GM12874 (cell line): ENCODE data around the gene SHROOM3.

ENCODE experiments used
- CTCF ChIP-seq: IDR thresholded peaks from 2 replicates; pipeline ENCODE4 v1.5.1; 2011; ENCODE audit warnings: low read depth, mild to moderate bottlenecking, control low read depth, low read length, moderate library complexity; ENCODE audit not compliant: insufficient read depth

SHROOM3 gene

DNA sequence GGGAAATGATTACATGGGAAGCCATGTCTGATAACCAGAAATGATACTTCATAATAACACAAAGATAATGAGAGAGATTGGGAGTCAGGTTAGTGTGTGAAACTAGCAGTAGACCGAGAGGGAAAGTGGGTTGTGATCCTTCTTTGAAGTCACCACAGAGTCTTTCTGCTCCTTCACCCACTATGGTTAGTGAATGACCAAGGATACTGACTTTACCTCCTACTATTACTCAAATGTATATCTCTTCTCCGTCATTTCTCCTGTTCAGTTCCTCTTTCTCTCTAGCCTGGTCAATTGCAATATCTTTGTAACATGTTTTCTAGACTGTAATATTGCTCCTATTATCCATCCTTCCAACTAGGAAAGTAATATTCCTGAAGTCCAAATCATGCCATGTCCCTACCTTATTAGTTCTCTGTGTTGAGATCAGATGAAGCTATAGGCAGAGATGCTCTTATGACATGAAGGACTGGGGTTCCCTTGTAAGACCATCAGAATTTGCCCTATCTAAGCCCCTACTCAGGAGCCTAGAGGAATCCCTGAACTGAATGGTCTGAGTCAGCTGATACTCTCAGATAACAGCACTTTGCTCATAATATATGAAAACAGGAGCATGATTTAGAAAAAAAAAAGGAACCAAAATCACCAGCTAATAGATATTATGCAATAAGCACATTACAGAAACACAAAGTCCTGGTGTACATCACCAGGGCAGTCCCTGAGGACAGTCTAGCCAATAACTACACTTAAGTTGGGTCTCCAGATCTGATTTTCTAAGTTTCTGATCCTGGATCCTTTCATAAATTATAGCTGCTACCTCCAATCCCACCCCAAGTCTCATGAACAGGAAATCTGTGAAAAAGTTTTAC is 81.2 kb downstream of the SHROOM3 start:
- TF ChIP-seq CTCF = no peak

GRCh38 chr4:76518241-76518640 is 83.2 kb downstream of the SHROOM3 start:
- no peak for TF ChIP-seq CTCF

DNA sequence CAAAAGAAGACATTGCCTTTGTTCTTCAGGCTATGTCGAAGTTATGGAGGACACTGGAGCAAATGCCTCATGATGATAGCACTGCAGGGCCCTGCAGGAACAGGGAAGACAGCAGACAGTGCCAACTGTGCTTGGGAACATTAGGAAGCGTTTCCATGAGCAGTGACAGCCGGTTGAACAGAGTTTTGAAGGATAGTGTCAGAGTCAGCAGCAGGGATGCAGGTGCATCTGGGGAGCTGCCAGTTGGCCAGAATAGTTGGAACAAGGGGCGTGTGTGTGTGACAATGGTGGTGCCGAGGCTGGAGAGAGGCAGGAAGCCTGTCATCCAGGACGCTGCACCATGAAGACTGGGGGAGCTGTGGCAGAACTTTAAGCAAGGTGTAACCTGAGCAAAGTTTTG is 88.6 kb downstream of the SHROOM3 start:
- TF ChIP-seq CTCF = no peak

- TF ChIP-seq CTCF = no peak
These were observed 90.7 kb downstream of the SHROOM3 start for GRCh38 chr4:76525751-76526150.

DNA sequence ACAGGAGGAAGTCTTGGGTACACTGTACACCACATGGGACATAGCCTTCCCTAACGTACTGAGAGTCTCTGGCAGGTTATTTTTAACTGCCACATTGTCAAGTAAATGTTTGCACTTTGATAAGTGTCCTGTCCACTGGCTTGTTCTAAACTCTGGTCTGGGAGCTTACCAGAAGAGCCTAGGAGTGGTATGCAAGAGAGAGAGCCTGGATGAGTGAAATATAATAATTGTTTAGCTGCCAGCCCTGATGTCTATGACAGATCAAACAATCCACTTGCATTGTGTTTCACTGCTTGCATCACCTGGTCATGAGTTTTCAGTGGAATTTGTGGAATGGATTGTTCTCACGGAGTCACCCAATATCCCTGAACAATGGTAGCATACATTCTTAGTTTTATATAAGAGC is 91.6 kb downstream of the SHROOM3 start:
- no peak for TF ChIP-seq CTCF

DNA sequence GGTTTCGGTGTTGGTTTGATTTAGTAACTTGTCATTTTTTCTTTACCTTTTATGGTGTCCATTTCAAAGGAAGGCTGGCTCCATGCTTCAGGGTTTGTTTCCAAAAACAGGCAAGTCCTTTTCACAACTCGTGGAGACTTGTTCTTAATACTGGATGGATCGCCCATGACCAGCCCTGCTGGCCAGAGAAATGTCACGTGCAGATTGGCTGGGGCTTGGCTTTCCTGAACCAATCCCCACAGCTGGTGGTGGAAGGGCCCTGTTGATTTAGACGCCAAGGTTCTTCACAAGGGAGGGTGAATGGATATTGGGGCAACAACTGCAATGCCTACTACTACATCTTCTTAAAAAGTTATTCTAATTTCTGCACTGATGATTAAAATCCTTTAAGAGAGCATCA is 92.6 kb downstream of the SHROOM3 start:
- no peak for TF ChIP-seq CTCF

- TF ChIP-seq CTCF = no peak
These were observed 96.6 kb downstream of the SHROOM3 start for GRCh38 chr4:76531597-76531996.
